HCT116 (cell line): ENCODE measurements around the gene SPCS3. TPM values are rescaled to one million over a fixed set of nuclear protein-coding genes. Genes with fewer than 3 reads are reported as not detected.

Experiments used
- ATAC-seq: fragments of 200-7000 bp; cut with Tn5 transposase; 2 replicates; pipeline ENCODE4 v1.9.1; 2020; ENCODE audit warnings: mild to moderate bottlenecking, moderate library complexity
- BruUV-seq: library from RNA; stranded (reverse); fragments of 400-500 nt; replicated peaks from 2 replicates; lab custom pipeline; 2021; lab: Mats Ljungman, UMichigan
- CTCF ChIA-PET: fragments of 300-600 bp; sonication (Branson Sonifier 250); formaldehyde crosslinking; loops from one replicate; lab custom pipeline; 2021; ENCODE audit warnings: antibody characterized with exemption; lab: Charles Lee
- POLR2A ChIA-PET: fragments of 300-600, 350-600 bp; sonication (Branson Sonifier 250); formaldehyde crosslinking; loops from one replicate; lab custom pipeline; 2021; ENCODE audit warnings: antibody characterized with exemption; lab: Charles Lee
- RAD21 ChIA-PET, 2 experiments: fragments of 300-600 bp; sonication (Branson Sonifier 250); formaldehyde crosslinking; loops; one replicate each; lab custom pipeline; 2023; ENCODE audit warnings: low total read pairs in 2 of 2; ENCODE audit not compliant: uncharacterized antibody in 2 of 2, unreplicated experiment in 2 of 2, low non-redundant PET in 1 of 2; lab: Charles Lee
- DNase-seq: peaks from one replicate; pipeline ENCODE4 v3.0.0-alpha.2; 2010; ENCODE audit warnings: low read depth, low spot score
- H2AFZ ChIP-seq: fragments of 200-600 bp; shearing (Covaris generic), sonication (generic); 2 replicates; pipeline ENCODE4 v1.6.1; 2017; ENCODE audit warnings: low read depth, mixed run types, mixed read lengths, antibody characterized with exemption, low read length; ENCODE audit not compliant: poor library complexity, severe bottlenecking
- H3K27ac ChIP-seq: 2 replicates; pipeline ENCODE4 v1.5.1; 2012; ENCODE audit warnings: low read depth, low read length
- H3K27me3 ChIP-seq: fragments of 200-600 bp; sonication (generic); 2 replicates; pipeline ENCODE4 v1.6.1; 2016; ENCODE audit warnings: mixed run types, low read length, mixed read lengths; ENCODE audit not compliant: insufficient read depth
- H3K36me3 ChIP-seq, 2 experiments: fragments of 200-500 bp in 1 of 2; fragments of 200-600 bp in 1 of 2; sonication (Bioruptor generic) in 1 of 2; sonication (generic) in 1 of 2; 2 replicates each; pipeline versions ENCODE4 v1.5.1 to v1.6.1; 2014 to 2016; ENCODE audit warnings: low read length in 2 of 2, inconsistent platforms in 1 of 2, mixed read lengths in 1 of 2, mixed run types in 1 of 2; ENCODE audit not compliant: insufficient read depth in 2 of 2, control insufficient read depth in 1 of 2
- H3K4me1 ChIP-seq, 2 experiments: fragments of 200-600 bp in 1 of 2; sonication (generic) in 1 of 2; 2 replicates each; pipeline versions ENCODE4 v1.5.1 to v1.6.1; 2012 to 2017; ENCODE audit warnings: low read length in 2 of 2, inconsistent platforms in 1 of 2, mild to moderate bottlenecking in 1 of 2, mixed read lengths in 1 of 2, mixed run types in 1 of 2, moderate library complexity in 1 of 2; ENCODE audit not compliant: insufficient read depth in 2 of 2, control insufficient read depth in 1 of 2
- H3K4me2 ChIP-seq: fragments of 200-600 bp; sonication (generic); 2 replicates; pipeline ENCODE4 v1.6.1; 2017; ENCODE audit warnings: mixed run types, low read length, mixed read lengths
- H3K4me3 ChIP-seq, 2 experiments: fragments of 200-600 bp in 1 of 2; sonication (generic) in 1 of 2; replicated peaks in 1 of 2; 2 replicates each; pipeline ENCODE4 v1.5.1; 2011 to 2016; ENCODE audit warnings: low read length in 2 of 2, control low read depth in 1 of 2, low read depth in 1 of 2, mild to moderate bottlenecking in 1 of 2, mixed read lengths in 1 of 2, mixed run types in 1 of 2
- H3K79me2 ChIP-seq: fragments of 200-600 bp; sonication (generic); 2 replicates; pipeline ENCODE4 v1.6.1; 2017; ENCODE audit warnings: mild to moderate bottlenecking, mixed run types, low read length, moderate library complexity, mixed read lengths; ENCODE audit not compliant: insufficient read depth
- H3K9ac ChIP-seq: fragments of 200-600 bp; sonication (generic); 2 replicates; pipeline ENCODE4 v1.6.1; 2016; ENCODE audit warnings: low read length, mixed read lengths
- H3K9me2 ChIP-seq: fragments of 200-600 bp; sonication (generic), shearing (Covaris generic); 2 replicates; pipeline ENCODE4 v1.6.1; 2017; ENCODE audit warnings: mixed run types, mild to moderate bottlenecking, moderate library complexity; ENCODE audit not compliant: insufficient read depth
- H3K9me3 ChIP-seq, 2 experiments: fragments of 200-500 bp in 1 of 2; fragments of 200-600 bp in 1 of 2; sonication (Bioruptor generic) in 1 of 2; sonication (generic) in 1 of 2; 2 replicates each; pipeline ENCODE4 v1.6.1; 2014 to 2017; ENCODE audit warnings: low read length in 2 of 2, mixed read lengths in 2 of 2, inconsistent platforms in 1 of 2, low read depth in 1 of 2, mild to moderate bottlenecking in 1 of 2, mixed run types in 1 of 2, moderate library complexity in 1 of 2; ENCODE audit not compliant: control insufficient read depth in 1 of 2, insufficient read depth in 1 of 2
- H4K20me1 ChIP-seq: fragments of 200-600 bp; sonication (generic), shearing (Covaris generic); 2 replicates; pipeline ENCODE4 v1.6.1; 2017; ENCODE audit warnings: mixed run types, mild to moderate bottlenecking, moderate library complexity; ENCODE audit not compliant: insufficient read depth
- CEBPB ChIP-seq: IDR thresholded peaks from 2 replicates; pipeline ENCODE4 v1.6.1; 2012; ENCODE audit warnings: low read depth
- CTCF ChIP-seq, 3 experiments: fragments of 200-600 bp in 1 of 3; sonication (generic) in 1 of 3; IDR thresholded peaks in 2 of 3; conservative IDR thresholded peaks in 1 of 3; 2 replicates each; pipeline ENCODE4 v1.5.1; 2012 to 2017; ENCODE audit warnings: low read depth in 2 of 3, low read length in 2 of 3, antibody characterized with exemption in 1 of 3, borderline replicate concordance in 1 of 3, control low read depth in 1 of 3, mild to moderate bottlenecking in 1 of 3, mixed read lengths in 1 of 3, mixed run types in 1 of 3, moderate library complexity in 1 of 3; ENCODE audit not compliant: insufficient read depth in 1 of 3
- ELF1 ChIP-seq: IDR thresholded peaks from 2 replicates; pipeline ENCODE4 v1.6.1; 2012; ENCODE audit warnings: low read depth, borderline replicate concordance
- EZH2 ChIP-seq: fragments of 200-600 bp; sonication (generic); IDR thresholded peaks from 2 replicates; pipeline ENCODE4 v1.6.1; 2017; ENCODE audit warnings: antibody characterized with exemption, mixed run types
- EZH2phosphoT487 ChIP-seq: fragments of 200-600 bp; IDR thresholded peaks from 2 replicates; pipeline ENCODE4 v1.6.1; 2018; ENCODE audit warnings: antibody characterized with exemption, borderline replicate concordance
- FOSL1 ChIP-seq: IDR thresholded peaks from 2 replicates; pipeline ENCODE4 v1.6.1; 2012; ENCODE audit warnings: low read depth
- POLR2A ChIP-seq: IDR thresholded peaks from 2 replicates; pipeline ENCODE4 v1.7.0; 2011; ENCODE audit warnings: borderline replicate concordance; ENCODE audit not compliant: insufficient read depth, insufficient read length; ENCODE audit errors: extremely low read depth
- POLR2AphosphoS5 ChIP-seq: IDR thresholded peaks from 2 replicates; pipeline ENCODE4 v1.6.1; 2011; ENCODE audit warnings: mild to moderate bottlenecking, low read depth, low read length, moderate library complexity
- RAD21 ChIP-seq: IDR thresholded peaks from 2 replicates; pipeline ENCODE4 v1.6.1; 2012; ENCODE audit warnings: low read depth, mild to moderate bottlenecking
- REST ChIP-seq: IDR thresholded peaks from 2 replicates; pipeline ENCODE4 v1.6.1; 2012; ENCODE audit warnings: low read depth
- SIN3A ChIP-seq: IDR thresholded peaks from 2 replicates; pipeline ENCODE4 v1.6.1; 2012; ENCODE audit warnings: low read depth
- SP1 ChIP-seq: IDR thresholded peaks from 2 replicates; pipeline ENCODE4 v1.6.1; 2012; ENCODE audit warnings: low read depth
- SRF ChIP-seq: IDR thresholded peaks from 2 replicates; pipeline ENCODE4 v1.6.1; 2012; ENCODE audit warnings: low read depth
- TCF7L2 ChIP-seq: IDR thresholded peaks from 2 replicates; pipeline ENCODE4 v1.7.0; 2011; ENCODE audit warnings: borderline replicate concordance, inconsistent platforms; ENCODE audit not compliant: insufficient read depth, insufficient read length; ENCODE audit errors: extremely low read depth
- YY1 ChIP-seq: IDR thresholded peaks from 2 replicates; pipeline ENCODE4 v1.6.1; 2011; ENCODE audit warnings: low read length, low read depth, moderate library complexity, mild to moderate bottlenecking; ENCODE audit not compliant: insufficient replicate concordance; ENCODE audit errors: extremely low read depth
- ZBTB33 ChIP-seq: IDR thresholded peaks from 2 replicates; pipeline ENCODE4 v1.6.1; 2011; ENCODE audit warnings: mild to moderate bottlenecking, low read length, moderate library complexity; ENCODE audit not compliant: insufficient replicate concordance; ENCODE audit errors: extremely low read depth
- ZFX ChIP-seq: fragments of 450-650 bp; IDR thresholded peaks from 2 replicates; pipeline ENCODE4 v1.6.1; 2017
- ZNF274 ChIP-seq: fragments of 200-500 bp; sonication (Bioruptor generic); IDR thresholded peaks from 2 replicates; pipeline ENCODE4 v1.6.1; 2014; ENCODE audit warnings: mild to moderate bottlenecking, low read depth, low read length, inconsistent platforms
- intact Hi-C: fragments of 100-400 bp; cut with micrococcal nuclease; formaldehyde crosslinking; loops from 2 replicates; pipeline ENCODE4 v1.10.0; 2022
- total RNA-seq: library from RNA; stranded (reverse); gene quantifications from one replicate; pipeline ENCODE4 v1.2.1, GENCODE V29; 2021; ENCODE audit not compliant: unreplicated experiment

SPCS3 gene
- total RNA-seq, 1 experiment from 2014 or later = 135 TPM

GRCh38 chr4:176309772-176310171 lies 10.0 kb upstream of the SPCS3 start:
- intact Hi-C loops = no loop called here
- Histone ChIP-seq H3K9me2 (no peaks in the 10 kb centered on the region), H3K27ac (no peak overlapping the region), H3K9me3 (no peaks in the 10 kb centered on the region), H3K4me2 (no peak overlapping the region), H3K79me2 (no peaks in the 10 kb centered on the region), H3K9ac (no peak overlapping the region), H2AFZ (no peak overlapping the region), H3K4me1 (peaks cover 0 to 13% of the 10 kb centered on the region in 2 experiments; a peak in 2 of 4 replicates), H4K20me1 (no peaks in the 10 kb centered on the region), H3K36me3 (no peaks in the 10 kb centered on the region), H3K27me3 (no peaks in the 10 kb centered on the region), H3K4me3 (no peak overlapping the region)
- BruUV-seq = no TSS peak
- TF ChIP-seq ZFX (no peak), FOSL1 (no peak), REST (no peak), ELF1 (no peak), ZBTB33 (no peak), EZH2phosphoT487 (no peak), ZNF274 (no peak), TCF7L2 (no peak), SRF (no peak), SP1 (no peak), CEBPB (no peak), RAD21 (no peak), POLR2AphosphoS5 (no peak), YY1 (no peak), SIN3A (no peak), CTCF (IDR thresholded peaks at IDR 0.05 in 2 of 3, conservative IDR thresholded peaks at IDR 0.05 in 1 of 3; ENCODE audit: borderline replicate concordance in 1 of 3, insufficient read depth in 1 of 3, low read depth in 2 of 3, low read length in 2 of 3) (no peak), POLR2A (no peak), EZH2 (no peak)
- DNase-seq (no peak), ATAC-seq (no peak)
- ChIA-PET RAD21 (no interaction called here), POLR2A (no interaction called here), CTCF (no interaction called here)
